ENCODE measurements around the gene PIAS4. TPM values are rescaled to one million over a fixed set of nuclear protein-coding genes. Genes with fewer than 3 reads are reported as not detected.
A peak's percentile ranks its signal among the peaks of the same experiment; 100 is the strongest.
"Not testable (repeated sequence)": the region's sequence is repeated elsewhere in the genome, so short reads cannot be mapped to it uniquely, and the experiment has no call there.

PIAS4 gene
- total RNA-seq, 1 donor from 2014 or later, result 32.2 TPM

DNA sequence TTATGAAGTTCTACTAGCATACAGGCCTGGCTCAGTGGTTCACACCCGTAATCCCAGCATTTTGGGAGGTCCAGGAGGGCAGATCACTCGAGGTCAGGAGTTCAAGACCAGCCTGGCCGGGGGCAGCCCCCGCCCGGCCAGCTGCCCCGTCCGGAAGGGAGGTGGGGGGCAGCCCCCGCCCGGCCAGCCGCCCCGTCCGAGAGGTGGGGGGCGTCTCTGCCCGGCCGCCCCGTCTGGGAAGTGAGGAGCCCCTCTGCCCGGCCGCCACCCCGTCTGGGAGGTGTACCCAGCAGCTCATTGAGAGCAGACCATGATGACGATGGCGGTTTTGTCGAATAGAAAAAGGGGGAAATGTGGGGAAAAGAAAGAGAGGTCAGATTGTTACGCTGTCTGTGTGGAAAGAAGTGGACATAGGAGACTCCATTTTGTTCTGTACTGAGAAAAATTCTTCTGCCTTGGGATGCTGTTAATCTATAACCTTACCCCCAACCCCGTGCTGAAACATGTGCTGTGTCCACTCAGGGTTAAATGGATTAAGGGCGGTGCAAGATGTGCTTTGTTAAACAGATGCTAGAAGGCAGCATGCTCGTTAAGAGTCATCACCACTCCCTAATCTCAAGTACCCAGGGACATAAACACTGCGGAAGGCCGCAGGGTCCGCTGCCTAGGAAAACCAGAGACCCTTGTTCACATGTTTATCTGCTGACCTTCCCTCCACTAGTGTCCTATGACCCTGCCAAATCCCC lies 8.7 kb upstream of the PIAS4 start:
- H3K27ac Mint-ChIP-seq; DNase-seq; H3K4me1 Mint-ChIP-seq; intact Hi-C loops (cut with micrococcal nuclease); H3K9me3 Mint-ChIP-seq; H3K4me3 Mint-ChIP-seq; H3K27me3 Mint-ChIP-seq; H3K36me3 Mint-ChIP-seq (ENCODE audit: low read depth): not testable (repeated sequence)

DNA sequence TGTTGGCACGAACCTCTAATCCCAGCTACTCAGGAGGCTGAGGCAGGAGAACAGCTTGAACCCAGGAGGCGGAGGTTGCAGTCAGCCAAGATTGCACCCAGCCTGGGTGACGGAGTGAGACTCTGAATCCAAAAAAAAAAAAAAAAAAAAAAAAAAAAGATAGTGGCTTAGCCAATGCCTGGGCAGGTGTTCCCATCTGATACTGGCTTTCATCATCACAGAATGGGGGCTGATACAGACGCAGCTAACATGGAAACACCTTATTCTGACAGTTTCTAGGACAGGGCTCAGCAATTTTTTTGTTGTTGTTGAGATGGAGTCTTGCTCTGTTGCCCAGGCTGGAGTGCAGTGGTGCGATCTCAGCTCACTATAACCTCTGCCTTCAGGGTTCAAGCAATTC lies 6.7 kb upstream of the PIAS4 start:
- not testable (repeated sequence) for H3K4me3 Mint-ChIP-seq; H3K27ac Mint-ChIP-seq; H3K4me1 Mint-ChIP-seq; H3K36me3 Mint-ChIP-seq (ENCODE audit: low read depth); DNase-seq; H3K27me3 Mint-ChIP-seq; H3K9me3 Mint-ChIP-seq
- intact Hi-C loops (cut with micrococcal nuclease), result loop anchor here (10.0 kb wide), 1 partner anchor 114 kb away; no protein-coding TSS in a partner anchor

DNA sequence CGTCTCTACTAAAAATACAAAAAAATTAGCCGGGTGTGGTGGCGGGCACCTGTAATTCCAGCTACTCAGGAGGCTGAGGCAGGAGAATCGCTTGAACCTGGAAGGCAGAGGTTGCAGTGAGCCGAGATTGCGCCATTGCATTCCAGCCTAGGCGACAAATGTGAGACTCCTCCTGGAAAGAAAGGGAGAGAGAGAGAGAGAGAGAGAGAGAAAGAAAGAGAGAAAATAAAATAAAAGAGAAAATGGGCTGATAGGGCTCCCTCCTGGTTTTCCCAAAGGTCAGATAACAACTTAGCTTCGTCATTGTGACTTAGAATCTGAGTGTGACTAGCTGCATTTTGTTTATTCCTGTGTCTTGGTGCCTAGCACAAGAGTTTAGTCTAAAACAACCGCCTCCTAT lies 2.1 kb upstream of the PIAS4 start:
- not testable (repeated sequence) for H3K36me3 Mint-ChIP-seq (ENCODE audit: low read depth); H3K9me3 Mint-ChIP-seq; H3K27ac Mint-ChIP-seq; H3K27me3 Mint-ChIP-seq; DNase-seq
- Mint-ChIP-seq H3K4me3 (peak overlapping the region; percentile 69), H3K4me1 (peaks cover 13% of the 10 kb centered on the region)
- intact Hi-C loops (cut with micrococcal nuclease), result loop anchor here (5.0 to 10.0 kb wide), 2 partner anchors 109 to 242 kb away; partner anchors contain the start of gene YJU2

DNA sequence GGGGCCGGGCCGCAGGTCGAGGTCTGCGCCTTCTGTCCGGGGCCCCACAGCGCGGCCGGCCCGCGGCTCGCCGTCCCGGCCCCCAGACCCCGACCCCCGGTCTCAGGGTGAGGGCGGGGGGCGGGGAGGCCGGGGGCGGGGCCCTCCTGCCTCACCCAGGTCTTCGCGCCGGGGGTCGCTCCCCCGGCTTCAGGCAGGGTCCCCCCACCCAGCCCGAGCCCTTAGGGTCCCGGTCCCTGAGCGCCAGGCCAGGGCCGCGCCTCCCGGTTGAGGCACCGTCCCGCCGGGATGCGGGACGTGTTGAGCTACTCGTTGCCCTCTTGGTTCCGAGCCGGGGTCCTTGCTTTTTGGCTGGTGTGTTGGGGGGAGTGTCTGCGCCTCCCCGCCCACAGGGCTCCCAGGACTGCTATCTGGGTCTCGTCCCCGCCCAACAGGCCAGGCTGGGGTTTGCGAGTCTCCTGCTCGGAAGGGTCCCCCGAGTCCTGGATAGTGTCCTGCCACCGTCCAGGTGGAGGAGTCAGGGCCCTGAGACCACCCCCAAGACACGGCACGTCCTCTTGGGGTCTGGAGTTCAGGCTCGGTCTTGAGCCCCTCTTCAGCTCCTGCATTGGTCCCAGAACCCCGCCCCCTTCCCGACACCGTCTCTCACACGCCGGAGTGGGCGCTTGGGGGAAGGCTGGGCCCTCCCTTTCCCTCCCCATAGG lies 452 bp downstream of the PIAS4 start:
- DNase-seq, result peak; percentile 76
- Mint-ChIP-seq H3K27me3 (no peaks in the 10 kb centered on the region), H3K36me3 (ENCODE audit: low read depth) (peaks cover 10% of the 10 kb centered on the region), H3K4me1 (peaks cover 19% of the 10 kb centered on the region), H3K4me3 (peak overlapping the region; percentile 90), H3K9me3 (no peaks in the 10 kb centered on the region), H3K27ac (peak overlapping the region; percentile 84)
- intact Hi-C loops (cut with micrococcal nuclease), result loop anchor here (1.0 to 10.0 kb wide), 6 partner anchors 18 to 239 kb away; partner anchors contain the start of genes EEF2, YJU2 and ZBTB7A

DNA sequence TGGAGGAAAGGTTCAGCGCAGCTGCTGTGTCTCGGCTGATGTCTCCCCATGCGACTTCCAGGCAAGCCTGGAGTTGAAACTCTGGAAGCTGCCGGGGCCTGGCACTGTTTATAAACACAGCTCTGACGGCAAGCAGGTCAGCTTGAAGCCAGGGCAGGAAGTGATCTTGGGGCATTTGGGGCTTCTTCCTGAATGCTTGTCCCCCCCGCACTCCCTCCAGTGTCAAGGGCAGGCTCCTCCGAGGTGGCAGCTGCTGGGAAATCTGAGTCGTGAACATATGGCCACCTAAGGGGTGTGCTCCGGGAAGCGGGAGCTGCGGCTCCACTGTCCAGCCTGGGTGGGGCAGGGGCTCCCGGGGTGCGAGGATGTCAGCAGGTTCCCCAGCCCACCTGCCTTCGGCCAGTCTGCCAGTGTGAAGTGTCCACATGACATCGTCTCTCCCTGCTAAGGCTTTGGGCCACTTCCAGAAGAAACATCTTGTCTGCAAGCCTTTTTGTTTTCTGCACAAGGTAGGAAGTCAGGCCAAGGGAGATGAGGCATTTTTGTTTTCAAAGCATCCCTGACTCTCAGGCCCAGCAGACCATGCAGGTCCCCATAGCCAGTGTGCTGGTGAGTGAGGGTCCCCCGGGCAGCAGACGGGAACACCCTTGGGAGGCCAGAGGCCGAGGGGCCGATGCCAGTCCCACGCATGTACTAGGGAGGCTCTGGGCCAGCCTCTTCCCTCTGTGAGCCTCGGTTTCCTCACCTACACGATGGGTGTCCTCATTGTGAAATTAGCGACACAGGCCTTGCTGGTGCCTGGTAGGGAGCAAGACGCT lies 2.7 kb downstream of the PIAS4 start:
- peak overlapping the region; percentile 10 for H3K4me3 Mint-ChIP-seq
- no peaks in the 10 kb centered on the region for H3K27me3 Mint-ChIP-seq
- no peak overlapping the region for H3K27ac Mint-ChIP-seq
- H3K36me3 Mint-ChIP-seq (ENCODE audit: low read depth), result peaks cover 10% of the 10 kb centered on the region
- H3K9me3 Mint-ChIP-seq, result no peaks in the 10 kb centered on the region
- no peak for DNase-seq
- H3K4me1 Mint-ChIP-seq, result peaks cover 19% of the 10 kb centered on the region
- intact Hi-C loops (cut with micrococcal nuclease), result loop anchor here (5.0 to 10.0 kb wide), 2 partner anchors 105 to 237 kb away; partner anchors contain the start of gene YJU2

DNA sequence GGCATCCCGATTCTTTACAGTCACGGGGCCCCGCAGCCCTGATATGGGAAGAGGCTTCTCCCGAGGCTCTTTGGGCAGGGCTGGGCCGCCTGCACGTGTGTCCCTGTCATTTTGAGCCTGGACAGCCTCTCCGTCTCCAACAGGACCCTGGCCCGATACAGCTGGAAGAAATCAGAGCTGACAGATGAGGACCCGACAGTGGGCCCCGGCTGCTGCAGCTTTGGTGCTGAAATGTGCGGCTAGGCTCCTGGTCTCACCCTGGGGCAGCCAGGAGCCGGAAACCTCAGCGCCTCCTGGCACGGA lies 3.2 kb downstream of the PIAS4 start:
- peaks cover 10% of the 10 kb centered on the region for H3K36me3 Mint-ChIP-seq (ENCODE audit: low read depth)

DNA sequence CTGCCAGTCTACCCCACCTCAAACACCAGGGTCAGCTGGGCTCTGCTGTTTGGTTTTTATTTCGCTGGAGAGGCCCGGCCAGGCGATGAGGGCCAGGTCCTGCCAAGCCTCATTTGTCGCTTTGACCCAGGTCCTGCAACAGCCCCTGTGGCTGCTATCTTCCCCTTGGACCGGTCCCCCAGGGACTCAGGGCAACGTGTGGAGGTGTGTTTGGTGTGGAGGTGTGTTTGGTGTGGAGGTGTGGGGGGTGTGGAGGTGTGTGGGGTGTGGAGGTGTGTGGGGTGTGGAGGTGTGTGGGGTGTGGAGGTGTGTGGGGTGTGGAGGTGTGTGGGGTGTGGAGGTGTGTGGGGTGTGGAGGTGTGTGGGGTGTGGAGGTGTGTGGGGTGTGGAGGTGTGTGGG lies 3.9 kb downstream of the PIAS4 start:
- not testable (repeated sequence) for H3K27me3 Mint-ChIP-seq, DNase-seq, H3K4me3 Mint-ChIP-seq

More for the DNA sequence above, 3.2 kb downstream of the PIAS4 start:
- Mint-ChIP-seq H3K9me3 (no peaks in the 10 kb centered on the region), H3K27me3 (no peaks in the 10 kb centered on the region), H3K4me1 (peaks cover 17% of the 10 kb centered on the region), H3K27ac (no peak overlapping the region), H3K4me3 (no peak overlapping the region)
- intact Hi-C loops (cut with micrococcal nuclease), result no loop called here
- DNase-seq, result no peak

DNA sequence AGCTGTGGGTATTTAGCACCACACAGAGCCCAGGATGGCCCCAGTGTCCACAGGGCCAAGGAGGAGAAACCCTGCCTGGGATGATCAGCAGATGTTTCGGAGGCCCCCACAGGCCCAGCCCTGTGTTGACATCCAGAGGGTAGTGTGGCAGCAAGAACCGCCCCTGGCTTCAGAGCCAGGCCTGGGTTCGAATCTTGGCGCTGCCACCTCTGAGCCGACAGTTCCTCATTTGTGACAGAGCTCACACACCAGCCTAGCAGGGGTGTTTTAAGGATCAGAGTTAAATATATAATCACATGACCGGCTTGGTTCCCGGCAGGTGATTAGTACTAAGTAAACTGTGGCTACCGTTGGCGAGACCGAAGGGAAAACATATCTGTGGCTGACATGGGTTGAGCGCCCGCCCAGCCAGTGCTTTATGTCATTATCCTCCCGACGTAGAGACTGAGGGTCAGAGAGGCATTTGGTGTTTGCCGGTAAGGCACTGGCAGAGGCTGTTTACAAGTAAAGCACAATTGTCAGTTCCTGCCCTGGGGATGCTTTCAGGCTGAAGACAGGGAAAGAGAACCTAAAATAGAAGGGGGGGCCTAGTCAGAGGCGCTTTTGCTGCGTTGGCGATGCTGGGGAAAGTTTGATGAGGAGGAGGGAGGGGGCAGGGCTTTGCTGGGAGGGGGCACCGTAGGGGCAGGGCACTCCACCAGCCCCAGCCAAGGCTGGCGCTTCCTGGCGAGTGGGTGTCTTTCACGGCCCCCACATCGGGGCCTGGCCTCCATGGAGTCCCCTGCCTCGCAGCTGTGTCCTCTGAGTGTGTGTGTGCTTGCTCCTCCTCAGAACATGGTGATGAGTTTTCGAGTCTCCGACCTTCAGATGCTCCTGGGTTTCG lies 4.8 kb downstream of the PIAS4 start:
- H3K9me3 Mint-ChIP-seq, result no peaks in the 10 kb centered on the region
- DNase-seq, result no peak
- peaks cover 17% of the 10 kb centered on the region for H3K4me1 Mint-ChIP-seq
- peaks cover 10% of the 10 kb centered on the region for H3K36me3 Mint-ChIP-seq (ENCODE audit: low read depth)
- no peaks in the 10 kb centered on the region for H3K27me3 Mint-ChIP-seq
- no peak overlapping the region for H3K4me3 Mint-ChIP-seq
- intact Hi-C loops (cut with micrococcal nuclease), result no loop called here
- H3K27ac Mint-ChIP-seq, result no peak overlapping the region

More for the DNA sequence above, 3.9 kb downstream of the PIAS4 start:
- H3K27ac Mint-ChIP-seq; intact Hi-C loops (cut with micrococcal nuclease); H3K9me3 Mint-ChIP-seq: not testable (repeated sequence)
- peaks cover 17% of the 10 kb centered on the region for H3K4me1 Mint-ChIP-seq
- peaks cover 10% of the 10 kb centered on the region for H3K36me3 Mint-ChIP-seq (ENCODE audit: low read depth)

DNA sequence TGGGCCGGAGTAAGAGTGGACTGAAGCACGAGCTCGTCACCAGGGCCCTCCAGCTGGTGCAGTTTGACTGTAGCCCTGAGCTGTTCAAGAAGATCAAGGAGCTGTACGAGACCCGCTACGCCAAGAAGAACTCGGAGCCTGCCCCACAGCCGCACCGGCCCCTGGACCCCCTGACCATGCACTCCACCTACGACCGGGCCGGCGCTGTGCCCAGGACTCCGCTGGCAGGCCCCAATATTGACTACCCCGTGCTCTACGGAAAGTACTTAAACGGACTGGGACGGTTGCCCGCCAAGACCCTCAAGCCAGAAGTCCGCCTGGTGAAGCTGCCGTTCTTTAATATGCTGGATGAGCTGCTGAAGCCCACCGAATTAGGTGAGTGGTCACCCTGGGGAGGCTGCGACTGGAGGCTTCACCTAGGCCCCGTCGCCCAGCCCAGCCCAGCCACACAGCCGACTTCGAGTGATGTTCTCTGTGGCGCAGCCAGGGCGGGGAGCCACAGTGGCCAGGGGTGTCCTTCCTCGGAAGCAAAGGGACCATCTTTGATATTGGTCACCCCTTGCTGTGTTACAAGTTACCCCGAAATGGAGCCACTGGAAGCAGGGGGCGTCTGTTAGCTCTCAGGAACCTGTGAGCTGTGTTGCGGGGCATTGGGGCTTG lies 5.6 kb downstream of the PIAS4 start:
- Mint-ChIP-seq H3K36me3 (ENCODE audit: low read depth) (peaks cover 10% of the 10 kb centered on the region), H3K9me3 (no peaks in the 10 kb centered on the region), H3K27me3 (no peaks in the 10 kb centered on the region), H3K4me3 (no peak overlapping the region), H3K27ac (no peak overlapping the region), H3K4me1 (peaks cover 17% of the 10 kb centered on the region)
- DNase-seq, result no peak
- intact Hi-C loops (cut with micrococcal nuclease), result no loop called here

DNA sequence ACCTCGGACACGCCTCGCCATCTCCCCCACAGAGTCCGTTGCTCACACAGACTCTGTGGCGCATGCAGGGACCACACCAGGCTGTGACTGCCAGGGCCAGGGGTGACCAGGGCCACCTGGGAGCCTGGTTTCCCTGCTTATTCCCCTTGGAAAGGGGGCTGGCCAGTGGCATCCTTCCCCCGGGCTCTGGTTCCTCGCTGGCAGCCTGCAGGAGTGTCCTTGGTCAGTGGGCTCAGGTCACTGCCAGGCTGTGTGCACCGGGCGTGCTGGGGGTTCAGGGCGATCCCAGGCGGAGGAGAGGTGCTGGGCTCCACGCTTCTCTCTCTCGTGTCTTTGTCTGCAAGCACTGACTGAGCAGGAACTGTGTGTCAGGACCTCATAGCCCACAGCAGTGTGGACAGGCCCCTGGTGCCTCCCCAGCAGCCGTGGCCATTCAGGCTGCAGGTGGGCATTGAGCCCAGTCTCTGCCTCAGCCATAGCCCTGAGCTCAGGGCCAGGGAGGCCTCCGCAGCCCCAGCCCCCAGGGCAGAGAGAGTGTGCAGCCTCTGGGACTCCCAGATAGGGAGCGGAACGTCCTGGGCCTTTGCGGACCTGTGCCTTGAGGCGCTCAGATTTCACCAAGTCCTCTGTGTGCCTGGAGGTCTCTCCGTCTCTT lies 6.5 kb downstream of the PIAS4 start:
- H3K27me3 Mint-ChIP-seq, result no peaks in the 10 kb centered on the region
- H3K4me1 Mint-ChIP-seq, result peaks cover 11% of the 10 kb centered on the region
- no peak for DNase-seq
- peak overlapping the region; percentile 15 for H3K27ac Mint-ChIP-seq
- intact Hi-C loops (cut with micrococcal nuclease), result no loop called here
- no peaks in the 10 kb centered on the region for H3K9me3 Mint-ChIP-seq
- H3K4me3 Mint-ChIP-seq, result no peak overlapping the region
- H3K36me3 Mint-ChIP-seq (ENCODE audit: low read depth), result peaks cover 12% of the 10 kb centered on the region

DNA sequence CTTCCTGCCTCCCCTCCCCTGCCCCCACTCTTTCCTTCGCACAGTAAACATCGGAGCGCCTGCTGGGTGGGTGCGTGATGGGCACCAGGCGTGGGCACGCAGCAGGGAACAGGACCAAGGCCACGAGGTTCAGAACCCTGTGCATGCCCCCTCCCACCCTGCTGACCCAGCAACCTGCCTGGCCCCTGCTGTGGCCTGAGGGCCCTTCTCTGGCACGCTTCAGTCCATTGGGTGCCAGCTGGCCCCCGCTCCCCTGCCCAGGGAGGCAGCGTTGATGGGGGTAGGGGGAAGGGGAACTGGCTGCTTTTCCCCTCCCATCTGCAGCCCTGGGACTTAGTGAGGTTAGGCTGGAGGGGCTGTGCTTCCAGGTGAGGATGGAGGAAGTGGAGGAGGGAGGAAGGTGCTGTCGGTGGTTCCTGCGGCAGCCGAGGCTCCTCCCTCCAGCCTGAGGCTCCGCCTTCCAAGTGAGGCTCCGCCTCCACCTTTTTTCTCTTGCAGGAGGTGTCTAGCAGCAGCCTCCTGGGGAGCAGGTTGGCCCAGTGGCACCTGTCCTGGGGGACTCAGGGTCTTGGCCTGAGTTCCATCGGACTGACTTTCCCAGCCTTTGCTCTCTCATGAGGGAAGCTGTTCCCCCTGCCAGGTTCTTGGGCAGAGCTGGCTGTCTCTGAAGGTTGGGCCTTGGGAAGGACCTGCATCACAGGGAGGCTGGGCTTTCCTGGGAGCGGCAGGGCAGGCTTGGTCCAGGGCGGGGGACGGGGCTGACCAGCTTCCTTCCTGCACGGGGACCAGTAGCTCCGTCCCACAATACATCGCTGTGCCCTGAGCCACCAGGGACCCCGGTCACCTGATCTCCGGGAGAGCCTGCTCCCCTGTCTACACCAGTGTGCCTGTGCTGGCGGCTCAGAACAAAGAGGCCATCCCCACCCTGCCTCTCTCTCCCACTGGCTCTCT lies 7.3 kb downstream of the PIAS4 start:
- Mint-ChIP-seq H3K4me3 (no peak overlapping the region), H3K27ac (peak overlapping the region; percentile 15), H3K4me1 (peaks cover 6% of the 10 kb centered on the region), H3K27me3 (no peaks in the 10 kb centered on the region), H3K9me3 (no peaks in the 10 kb centered on the region), H3K36me3 (ENCODE audit: low read depth) (peaks cover 12% of the 10 kb centered on the region)
- intact Hi-C loops (cut with micrococcal nuclease), result no loop called here
- peak; percentile 90 for DNase-seq

All from activated CD4-positive, alpha-beta T cell treated with anti-CD3 and anti-CD28 coated beads, Interleukin-2, amount 10 ng/mL, durations not matched to agents 24 days and 14 days (primary cell).